ENCODE data around the gene MICAL2.

MICAL2 gene

GRCh38 chr11:12071574-12071973 is 38.8 kb upstream of the MICAL2 start:
- CTCF ChIA-PET = interaction anchor here (0.6 to 1.0 kb wide), 4 partner anchors 15 to 184 kb away, joined by 3 read pairs; no protein-coding TSS in a partner anchor
- Histone ChIP-seq H3K36me3 (ENCODE audit: control insufficient read depth in 2 of 2, insufficient read depth in 1 of 2, low read length in 2 of 2) (no peaks in the 10 kb centered on the region), H3K4me3 (ENCODE audit: low read depth, low read length) (no peak overlapping the region), H3K9me3 (ENCODE audit: control insufficient read depth, insufficient read depth, low read depth, low read length) (no peaks in the 10 kb centered on the region), H3K4me1 (ENCODE audit: control insufficient read depth, insufficient read depth, low read length) (no peaks in the 10 kb centered on the region), H3K27ac (ENCODE audit: extremely low read depth, low read depth, low read length) (no peak overlapping the region)
- TF ChIP-seq GLIS2 (tag by site-specific recombination; IDR thresholded peaks at IDR 0.05) = no peak
- POLR2A ChIA-PET = interaction anchor here (0.7 kb wide), 1 partner anchor 216 kb away, joined by 3 read pairs; no protein-coding TSS in a partner anchor

- Histone ChIP-seq H3K36me3 (ENCODE audit: control insufficient read depth in 2 of 2, insufficient read depth in 1 of 2, low read length in 2 of 2) (no peaks in the 10 kb centered on the region), H3K9me3 (ENCODE audit: control insufficient read depth, insufficient read depth, low read depth, low read length) (no peaks in the 10 kb centered on the region), H3K4me3 (ENCODE audit: low read depth, low read length) (no peak overlapping the region), H3K4me1 (ENCODE audit: control insufficient read depth, insufficient read depth, low read length) (no peaks in the 10 kb centered on the region), H3K27ac (ENCODE audit: extremely low read depth, low read depth, low read length) (no peak overlapping the region)
- CTCF ChIA-PET = no interaction called here
- TF ChIP-seq ZBTB1 (tag by site-specific recombination; IDR thresholded peaks at IDR 0.05) (no peak), OSR2 (tag by site-specific recombination; IDR thresholded peaks at IDR 0.05) (no peak), ZNF404 (tag by site-specific recombination; IDR thresholded peaks at IDR 0.05) (no peak), ZNF777 (tag by site-specific recombination; IDR thresholded peaks at IDR 0.05; ENCODE audit: borderline replicate concordance) (no peak), ZNF155 (tag by site-specific recombination; IDR thresholded peaks at IDR 0.05) (no peak), ZNF184 (tag by site-specific recombination; IDR thresholded peaks at IDR 0.05) (no peak), ZNF513 (tag by site-specific recombination; IDR thresholded peaks at IDR 0.05) (no peak)
- POLR2A ChIA-PET = no interaction called here
Measured at GRCh38 chr11:12073436-12073835, 37.0 kb upstream of the MICAL2 start.

- CTCF ChIA-PET = no interaction called here
- TF ChIP-seq ZNF223 (tag by site-specific recombination; IDR thresholded peaks at IDR 0.05) = no peak
- TF ChIP-seq WT1 (tag by site-specific recombination; IDR thresholded peaks at IDR 0.05) = no peak
- no peak for TF ChIP-seq ZNF16 (tag by site-specific recombination; IDR thresholded peaks at IDR 0.05; ENCODE audit: low read depth)
- TF ChIP-seq ZNF280D (tag by site-specific recombination; IDR thresholded peaks at IDR 0.05) = no peak
- TF ChIP-seq ZNF600 (tag by site-specific recombination; IDR thresholded peaks at IDR 0.05) = no peak
- no peak for TF ChIP-seq PRDM4 (tag by site-specific recombination; IDR thresholded peaks at IDR 0.05)
- TF ChIP-seq ZNF311 (tag by site-specific recombination; IDR thresholded peaks at IDR 0.05; ENCODE audit: borderline replicate concordance) = no peak
- TF ChIP-seq ZNF391 (tag by site-specific recombination; IDR thresholded peaks at IDR 0.05; ENCODE audit: borderline replicate concordance, low read depth) = no peak
- no peak for TF ChIP-seq ZNF449 (tag by site-specific recombination; IDR thresholded peaks at IDR 0.05)
- TF ChIP-seq ZNF510 (tag by site-specific recombination; IDR thresholded peaks at IDR 0.05; ENCODE audit: insufficient replicate concordance) = no peak
- no peak for TF ChIP-seq ZNF76 (tag by site-specific recombination; IDR thresholded peaks at IDR 0.05; ENCODE audit: borderline replicate concordance, low read depth)
- no peak for TF ChIP-seq ZNF155 (tag by site-specific recombination; IDR thresholded peaks at IDR 0.05)
- TF ChIP-seq ZNF777 (tag by site-specific recombination; IDR thresholded peaks at IDR 0.05; ENCODE audit: borderline replicate concordance) = no peak
Measured at GRCh38 chr11:12073886-12074285, 36.5 kb upstream of the MICAL2 start.

More at GRCh38 chr11:12073886-12074285, 36.5 kb upstream of the MICAL2 start:
- no peak overlapping the region for H3K27ac ChIP-seq (ENCODE audit: extremely low read depth, low read depth, low read length)
- H3K9me3 ChIP-seq (ENCODE audit: control insufficient read depth, insufficient read depth, low read depth, low read length) = no peaks in the 10 kb centered on the region
- POLR2A ChIA-PET = no interaction called here
- no peaks in the 10 kb centered on the region for H3K4me1 ChIP-seq (ENCODE audit: control insufficient read depth, insufficient read depth, low read length)
- H3K36me3 ChIP-seq (ENCODE audit: control insufficient read depth in 2 of 2, insufficient read depth in 1 of 2, low read length in 2 of 2) = no peaks in the 10 kb centered on the region
- H3K4me3 ChIP-seq (ENCODE audit: low read depth, low read length) = no peak overlapping the region

Measured in HEK293 (cell line).